ENCODE results near the gene ALKBH2.

Gene ALKBH2

DNA sequence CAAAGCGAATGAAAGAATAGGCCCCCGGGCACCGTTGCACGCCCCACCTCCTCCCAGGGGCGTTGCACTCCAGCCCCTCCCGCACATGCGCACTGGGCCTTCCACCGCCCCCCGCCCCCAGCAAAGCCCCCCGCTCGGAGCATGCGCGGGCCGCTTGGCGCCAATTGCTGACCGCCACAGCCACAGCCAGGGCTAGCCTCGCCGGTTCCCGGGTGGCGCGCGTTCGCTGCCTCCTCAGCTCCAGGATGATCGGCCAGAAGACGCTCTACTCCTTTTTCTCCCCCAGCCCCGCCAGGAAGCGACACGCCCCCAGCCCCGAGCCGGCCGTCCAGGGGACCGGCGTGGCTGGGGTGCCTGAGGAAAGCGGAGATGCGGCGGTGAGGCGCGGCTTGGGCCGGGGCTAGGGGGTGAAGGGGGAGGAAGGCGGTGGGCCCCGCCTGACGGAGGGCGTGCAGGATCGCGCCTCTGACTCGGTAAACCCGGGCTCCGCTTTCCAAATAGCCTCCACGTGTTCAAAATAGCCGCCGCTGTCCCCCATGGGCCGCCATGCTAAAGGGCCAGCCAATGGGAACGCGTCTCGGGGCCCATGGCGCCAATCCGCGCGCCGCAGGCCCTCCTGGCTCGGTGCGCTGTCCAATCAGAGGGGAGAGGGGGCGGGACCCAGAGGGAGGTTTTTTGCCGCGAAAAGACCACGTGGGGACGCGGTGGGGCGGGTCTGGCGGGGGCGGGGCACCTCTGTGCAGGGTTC lies 4.3 kb upstream of the ALKBH2 start, which contains the start of gene UNG:
UNG (plus strand) TSS at position 163 of the 748 bp plus-strand sequence; CDS start at position 246, 83 bp downstream.
- peak; percentile 99 for DNase-seq (ENCODE audit: low spot score)
- in situ Hi-C loops (cut with MboI; ENCODE audit: low sequenced_read_pairs, unreplicated experiment) = loop anchor here (25.0 kb wide), 3 partner anchors 210 to 535 kb away; partner anchors contain the start of genes DAO, ISCU and SART3
- TF ChIP-seq, protein P1, sequence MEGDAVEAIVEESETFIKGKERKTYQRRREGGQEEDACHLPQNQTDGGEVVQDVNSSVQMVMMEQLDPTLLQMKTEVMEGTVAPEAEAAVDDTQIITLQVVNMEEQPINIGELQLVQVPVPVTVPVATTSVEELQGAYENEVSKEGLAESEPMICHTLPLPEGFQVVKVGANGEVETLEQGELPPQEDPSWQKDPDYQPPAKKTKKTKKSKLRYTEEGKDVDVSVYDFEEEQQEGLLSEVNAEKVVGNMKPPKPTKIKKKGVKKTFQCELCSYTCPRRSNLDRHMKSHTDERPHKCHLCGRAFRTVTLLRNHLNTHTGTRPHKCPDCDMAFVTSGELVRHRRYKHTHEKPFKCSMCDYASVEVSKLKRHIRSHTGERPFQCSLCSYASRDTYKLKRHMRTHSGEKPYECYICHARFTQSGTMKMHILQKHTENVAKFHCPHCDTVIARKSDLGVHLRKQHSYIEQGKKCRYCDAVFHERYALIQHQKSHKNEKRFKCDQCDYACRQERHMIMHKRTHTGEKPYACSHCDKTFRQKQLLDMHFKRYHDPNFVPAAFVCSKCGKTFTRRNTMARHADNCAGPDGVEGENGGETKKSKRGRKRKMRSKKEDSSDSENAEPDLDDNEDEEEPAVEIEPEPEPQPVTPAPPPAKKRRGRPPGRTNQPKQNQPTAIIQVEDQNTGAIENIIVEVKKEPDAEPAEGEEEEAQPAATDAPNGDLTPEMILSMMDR (IDR thresholded peaks at IDR 0.05; ENCODE audit: borderline replicate concordance, control extremely low read depth, extremely low read depth, insufficient read depth, missing control alignments) = no peak

GRCh38 chr12:109097140-109097434 lies 3.8 kb upstream of the ALKBH2 start:
- in situ Hi-C loops (cut with MboI; ENCODE audit: low sequenced_read_pairs, unreplicated experiment) = loop anchor here (25.0 kb wide), 3 partner anchors 210 to 535 kb away; partner anchors contain the start of genes DAO, ISCU and SART3
- DNase-seq (ENCODE audit: low spot score) = no peak
- TF ChIP-seq, protein P1 (IDR thresholded peaks at IDR 0.05; ENCODE audit: borderline replicate concordance, control extremely low read depth, extremely low read depth, insufficient read depth, missing control alignments) = no peak

GRCh38 chr12:109092497-109093021 lies 713 bp downstream of the ALKBH2 start:
- in situ Hi-C loops (cut with MboI; ENCODE audit: low sequenced_read_pairs, unreplicated experiment) = loop anchor here (25.0 kb wide), 3 partner anchors 205 to 530 kb away; partner anchors contain the start of genes DAO, ISCU and SART3
- TF ChIP-seq, protein P1 (IDR thresholded peaks at IDR 0.05; ENCODE audit: borderline replicate concordance, control extremely low read depth, extremely low read depth, insufficient read depth, missing control alignments) = no peak
- DNase-seq (ENCODE audit: low spot score) = no peak

GRCh38 chr12:109089683-109090082 lies 3.6 kb downstream of the ALKBH2 start:
- no peak for DNase-seq (ENCODE audit: low spot score)
- TF ChIP-seq, protein P1 (IDR thresholded peaks at IDR 0.05; ENCODE audit: borderline replicate concordance, control extremely low read depth, extremely low read depth, insufficient read depth, missing control alignments) = no peak
- in situ Hi-C loops (cut with MboI; ENCODE audit: low sequenced_read_pairs, unreplicated experiment) = loop anchor here (25.0 kb wide), 3 partner anchors 202 to 527 kb away; partner anchors contain the start of genes DAO, ISCU and SART3

GRCh38 chr12:109088818-109089217 lies 4.5 kb downstream of the ALKBH2 start:
- DNase-seq (ENCODE audit: low spot score) = no peak
- TF ChIP-seq, protein P1 (IDR thresholded peaks at IDR 0.05; ENCODE audit: borderline replicate concordance, control extremely low read depth, extremely low read depth, insufficient read depth, missing control alignments) = no peak
- in situ Hi-C loops (cut with MboI; ENCODE audit: low sequenced_read_pairs, unreplicated experiment) = loop anchor here (25.0 kb wide), 3 partner anchors 202 to 527 kb away; partner anchors contain the start of genes DAO, ISCU and SART3

- TF ChIP-seq, protein P1 (IDR thresholded peaks at IDR 0.05; ENCODE audit: borderline replicate concordance, control extremely low read depth, extremely low read depth, insufficient read depth, missing control alignments) = no peak
- in situ Hi-C loops (cut with MboI; ENCODE audit: low sequenced_read_pairs, unreplicated experiment) = loop anchor here (25.0 kb wide), 3 partner anchors 200 to 525 kb away; partner anchors contain the start of genes DAO, ISCU and SART3
- no peak for DNase-seq (ENCODE audit: low spot score)
Observed at GRCh38 chr12:109087250-109087649, 6.0 kb downstream of the ALKBH2 start.
